PC-3 (cell line): ENCODE results near the gene TDRD1. TPM values are rescaled to one million over a fixed set of nuclear protein-coding genes. Genes with fewer than 3 reads are reported as not detected.

ENCODE experiments used
- ATAC-seq: fragments of 200-7000 bp; cut with Tn5 transposase; 2 replicates; pipeline ENCODE4 v1.9.1; 2020; ENCODE audit warnings: mild to moderate bottlenecking, moderate library complexity
- BruUV-seq: library from RNA; stranded (reverse); fragments of 400-500 nt; replicated peaks from 2 replicates; lab custom pipeline; 2021; lab: Mats Ljungman, UMichigan
- CTCF ChIA-PET: fragments of 300-600 bp; sonication (Branson Sonifier 250); formaldehyde crosslinking; loops from one replicate; lab custom pipeline; 2022; ENCODE audit warnings: antibody characterized with exemption; lab: Charles Lee
- POLR2A ChIA-PET: fragments of 300-600 bp; sonication (Branson Sonifier 250); formaldehyde crosslinking; loops from one replicate; lab custom pipeline; 2022; ENCODE audit warnings: antibody characterized with exemption; ENCODE audit not compliant: unreplicated experiment; lab: Charles Lee
- DNase-seq: peaks from one replicate; pipeline ENCODE4 v3.0.0-alpha.2; 2015
- H2AFZ ChIP-seq: fragments of 300-600 bp; sonication (generic); 2 replicates; pipeline ENCODE4 v1.6.0; 2016; ENCODE audit warnings: antibody characterized with exemption, low read length
- H3F3A ChIP-seq: fragments of 300-600 bp; sonication (generic); one replicate; pipeline ENCODE4 v1.6.0; 2017; ENCODE audit warnings: antibody characterized with exemption, low read length, control low read depth, mild to moderate bottlenecking; ENCODE audit not compliant: unreplicated experiment
- H3K27ac ChIP-seq: fragments of 300-600 bp; sonication (generic); 2 replicates; pipeline ENCODE4 v1.5.1; 2016; ENCODE audit warnings: mild to moderate bottlenecking, low read length
- H3K27me3 ChIP-seq: fragments of 300-600 bp; sonication (generic); 2 replicates; pipeline ENCODE4 v1.6.1; 2016; ENCODE audit warnings: low read length, mixed read lengths
- H3K36me3 ChIP-seq: fragments of 300-600 bp; sonication (generic); 2 replicates; pipeline ENCODE4 v1.6.1; 2016; ENCODE audit warnings: low read depth, mixed run types, low read length, mixed read lengths
- H3K4me1 ChIP-seq: fragments of 300-600 bp; sonication (generic); 2 replicates; pipeline ENCODE4 v1.5.1; 2016; ENCODE audit warnings: low read length; ENCODE audit not compliant: insufficient read depth
- H3K4me2 ChIP-seq: fragments of 300-600 bp; sonication (generic); 2 replicates; pipeline ENCODE4 v1.6.0; 2016; ENCODE audit warnings: low read length
- H3K4me3 ChIP-seq: fragments of 300-600 bp; sonication (generic); 2 replicates; pipeline ENCODE4 v1.5.1; 2016; ENCODE audit warnings: mild to moderate bottlenecking, low read length, mixed read lengths
- H3K79me2 ChIP-seq: fragments of 300-600 bp; sonication (generic); 2 replicates; pipeline ENCODE4 v1.6.1; 2017; ENCODE audit warnings: low read length, mixed read lengths
- H3K9ac ChIP-seq: fragments of 300-600 bp; sonication (generic); 2 replicates; pipeline ENCODE4 v1.6.0; 2016; ENCODE audit warnings: mild to moderate bottlenecking, low read length
- H3K9me2 ChIP-seq: fragments of 300-600 bp; sonication (generic); replicated peaks from 2 replicates; pipeline ENCODE4 v1.6.1; 2016; ENCODE audit warnings: mixed run types, low read length, mixed read lengths
- H3K9me3 ChIP-seq: fragments of 300-600 bp; sonication (generic); 2 replicates; pipeline ENCODE4 v1.6.1; 2016; ENCODE audit warnings: low read length, mixed read lengths
- H4K20me1 ChIP-seq: fragments of 300-600 bp; sonication (generic); 2 replicates; pipeline ENCODE4 v1.6.1; 2016; ENCODE audit warnings: low read length, mixed read lengths
- EZH2 ChIP-seq: fragments of 300-600 bp; sonication (generic); IDR thresholded peaks from one replicate; pipeline ENCODE4 v1.6.1; 2017; ENCODE audit warnings: antibody characterized with exemption, mild to moderate bottlenecking, low read length; ENCODE audit not compliant: unreplicated experiment
- EZH2phosphoT487 ChIP-seq: fragments of 300-600 bp; sonication (generic); IDR thresholded peaks from 2 replicates; pipeline ENCODE4 v1.6.1; 2018; ENCODE audit warnings: mild to moderate bottlenecking, antibody characterized with exemption, low read length, borderline replicate concordance
- intact Hi-C: fragments of 100-400 bp; cut with micrococcal nuclease; formaldehyde crosslinking; loops from 2 replicates; pipeline ENCODE4 v1.9.0; 2023
- total RNA-seq: library from RNA; depleted of rRNA; stranded (reverse); fragments of >200 nt; gene quantifications from 2 replicates; pipeline ENCODE4 v1.2.3, GENCODE V29; 2014
- TF ChIP-seq, protein P1 (sequence below): fragments of 300-600 bp; sonication (generic); conservative IDR thresholded peaks from 2 replicates; pipeline ENCODE4 v1.5.1; 2017; ENCODE audit warnings: antibody characterized with exemption, low read depth, mild to moderate bottlenecking, low read length

TDRD1 gene
- total RNA-seq, 1 experiment from 2014 or later: not detected

DNA sequence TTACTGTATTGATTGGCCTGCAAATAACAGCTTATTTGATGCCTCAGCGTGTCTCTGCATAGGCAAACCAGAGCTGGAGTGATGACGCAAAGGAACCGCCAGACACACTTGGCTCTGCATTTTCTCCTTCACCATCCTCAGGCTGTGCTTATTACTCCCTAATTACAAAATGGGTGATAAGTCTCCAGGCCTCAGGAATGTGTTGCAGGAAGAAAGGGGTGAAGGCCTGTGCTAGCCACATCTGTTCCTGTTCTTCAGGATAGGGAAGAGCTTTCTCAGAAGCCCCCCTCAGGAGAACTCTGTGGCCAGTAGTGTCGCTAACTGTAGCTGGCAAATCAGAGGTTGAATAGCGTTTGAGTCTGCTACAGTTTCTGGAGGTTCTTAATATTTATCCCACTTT lies 5.1 kb downstream of the TDRD1 start:
- Histone ChIP-seq H3K4me1 (no peaks in the 10 kb centered on the region), H3K79me2 (no peaks in the 10 kb centered on the region), H3K4me3 (no peak overlapping the region), H4K20me1 (no peaks in the 10 kb centered on the region), H2AFZ (no peak overlapping the region), H3K27me3 (no peaks in the 10 kb centered on the region), H3K9me3 (no peaks in the 10 kb centered on the region), H3K27ac (no peak overlapping the region), H3K9me2 (no peaks in the 10 kb centered on the region), H3K9ac (no peak overlapping the region), H3K36me3 (no peaks in the 10 kb centered on the region), H3F3A (no peaks in the 10 kb centered on the region), H3K4me2 (no peak overlapping the region)
- BruUV-seq: no TSS peak
- intact Hi-C loops: no loop called here
- ATAC-seq (no peak), DNase-seq (no peak)
- ChIA-PET CTCF (no interaction called here), POLR2A (no interaction called here)
- TF ChIP-seq, protein P1, sequence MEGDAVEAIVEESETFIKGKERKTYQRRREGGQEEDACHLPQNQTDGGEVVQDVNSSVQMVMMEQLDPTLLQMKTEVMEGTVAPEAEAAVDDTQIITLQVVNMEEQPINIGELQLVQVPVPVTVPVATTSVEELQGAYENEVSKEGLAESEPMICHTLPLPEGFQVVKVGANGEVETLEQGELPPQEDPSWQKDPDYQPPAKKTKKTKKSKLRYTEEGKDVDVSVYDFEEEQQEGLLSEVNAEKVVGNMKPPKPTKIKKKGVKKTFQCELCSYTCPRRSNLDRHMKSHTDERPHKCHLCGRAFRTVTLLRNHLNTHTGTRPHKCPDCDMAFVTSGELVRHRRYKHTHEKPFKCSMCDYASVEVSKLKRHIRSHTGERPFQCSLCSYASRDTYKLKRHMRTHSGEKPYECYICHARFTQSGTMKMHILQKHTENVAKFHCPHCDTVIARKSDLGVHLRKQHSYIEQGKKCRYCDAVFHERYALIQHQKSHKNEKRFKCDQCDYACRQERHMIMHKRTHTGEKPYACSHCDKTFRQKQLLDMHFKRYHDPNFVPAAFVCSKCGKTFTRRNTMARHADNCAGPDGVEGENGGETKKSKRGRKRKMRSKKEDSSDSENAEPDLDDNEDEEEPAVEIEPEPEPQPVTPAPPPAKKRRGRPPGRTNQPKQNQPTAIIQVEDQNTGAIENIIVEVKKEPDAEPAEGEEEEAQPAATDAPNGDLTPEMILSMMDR: no peak
- TF ChIP-seq EZH2 (no peak), EZH2phosphoT487 (no peak)

DNA sequence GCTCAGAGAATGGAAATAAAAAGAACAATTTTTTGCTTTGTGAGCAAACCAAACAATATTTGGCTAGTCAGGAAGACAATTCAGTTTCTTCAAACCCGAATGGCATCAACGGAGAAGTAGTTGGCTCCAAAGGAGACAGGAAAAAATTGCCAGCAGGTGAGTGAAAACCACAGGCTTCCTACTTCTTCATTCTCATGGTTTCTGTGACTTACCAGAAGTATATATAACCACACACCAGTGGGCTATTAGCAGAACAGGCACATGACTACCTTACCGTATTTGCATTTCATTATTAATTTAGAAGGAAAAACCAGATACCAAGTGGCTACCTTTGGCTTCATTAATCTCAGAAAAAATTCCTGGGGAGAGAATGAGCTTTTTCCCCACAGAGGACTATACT lies 8.8 kb downstream of the TDRD1 start:
- Histone ChIP-seq H3K36me3 (no peaks in the 10 kb centered on the region), H3K9me2 (no peaks in the 10 kb centered on the region), H3K4me1 (no peaks in the 10 kb centered on the region), H3K79me2 (no peaks in the 10 kb centered on the region), H3K4me3 (no peak overlapping the region), H3K4me2 (no peak overlapping the region), H3K27me3 (no peaks in the 10 kb centered on the region), H3F3A (no peaks in the 10 kb centered on the region), H2AFZ (no peak overlapping the region), H4K20me1 (no peaks in the 10 kb centered on the region), H3K27ac (no peak overlapping the region), H3K9ac (no peak overlapping the region), H3K9me3 (no peaks in the 10 kb centered on the region)
- no peak for DNase-seq
- ChIA-PET CTCF (no interaction called here), POLR2A (no interaction called here)
- intact Hi-C loops: no loop called here
- no peak for ATAC-seq
- BruUV-seq: no TSS peak
- no peak for TF ChIP-seq EZH2
- TF ChIP-seq, protein P1: no peak
- TF ChIP-seq EZH2phosphoT487: no peak

DNA sequence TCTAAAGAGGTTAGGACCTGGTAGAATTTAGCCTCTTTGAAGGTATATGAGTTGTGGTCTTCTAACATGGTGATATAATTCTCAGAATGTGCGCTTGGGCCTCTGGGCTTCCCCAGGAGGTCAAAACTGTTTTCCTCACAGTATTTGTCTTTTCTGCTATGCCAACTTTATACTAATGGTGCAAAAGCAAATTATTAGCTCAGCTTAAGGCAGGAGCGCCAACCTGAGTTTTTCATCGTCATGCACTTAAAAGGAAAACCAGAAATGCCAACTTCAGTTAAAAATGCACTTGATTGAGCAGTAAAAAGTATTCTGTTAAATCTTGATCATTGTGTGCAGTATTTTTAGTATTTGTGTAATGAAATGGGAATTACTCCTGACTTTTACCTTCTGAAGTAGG lies 9.7 kb downstream of the TDRD1 start:
- DNase-seq: no peak
- Histone ChIP-seq H2AFZ (no peak overlapping the region), H3K79me2 (no peaks in the 10 kb centered on the region), H3K27ac (no peak overlapping the region), H3K4me1 (no peaks in the 10 kb centered on the region), H3K9me3 (no peaks in the 10 kb centered on the region), H3K9me2 (no peaks in the 10 kb centered on the region), H3K4me3 (no peak overlapping the region), H3K9ac (no peak overlapping the region), H3F3A (no peaks in the 10 kb centered on the region), H3K27me3 (0 out of 2 replicates have a peak, but pooled peaks cover 6% of the 10 kb centered on the region), H3K4me2 (no peak overlapping the region), H4K20me1 (no peaks in the 10 kb centered on the region), H3K36me3 (no peaks in the 10 kb centered on the region)
- TF ChIP-seq EZH2phosphoT487 (no peak), EZH2 (no peak)
- TF ChIP-seq, protein P1: no peak
- ChIA-PET CTCF (no interaction called here), POLR2A (no interaction called here)
- BruUV-seq: no TSS peak
- no peak for ATAC-seq
- intact Hi-C loops: no loop called here
